IMR-90 (cell line): ENCODE data around the gene NEK11.

Source experiments
- CEBPB ChIP-seq: IDR thresholded peaks from 2 replicates; pipeline ENCODE4 v1.6.1; 2012; ENCODE audit warnings: low read depth, low read length, improper control_type of control experiment
- FOS ChIP-seq: fragments of 150-350 bp; IDR thresholded peaks from 2 replicates; pipeline ENCODE4 v1.6.1; 2016; ENCODE audit warnings: low read depth, low read length
- MAFK ChIP-seq: IDR thresholded peaks from 2 replicates; pipeline ENCODE4 v1.6.1; 2012; ENCODE audit warnings: low read depth, low read length, improper control_type of control experiment
- RAD21 ChIP-seq: IDR thresholded peaks from 2 replicates; pipeline ENCODE4 v1.6.1; 2012; ENCODE audit warnings: low read length, improper control_type of control experiment
- SMC3 ChIP-seq: fragments of 150-350 bp; IDR thresholded peaks from 2 replicates; pipeline ENCODE4 v1.6.1; 2016; ENCODE audit warnings: low read depth, mild to moderate bottlenecking, antibody characterized with exemption, low read length, moderate library complexity
- TF ChIP-seq, protein P1 (sequence below): conservative IDR thresholded peaks from 2 replicates; pipeline ENCODE4 v1.5.1; 2012; ENCODE audit warnings: mild to moderate bottlenecking, low read depth, low read length, improper control_type of control experiment

GRCh38 chr3:131140891-131141290 is 114.2 kb downstream of the NEK11 start:
- TF ChIP-seq, protein P1, sequence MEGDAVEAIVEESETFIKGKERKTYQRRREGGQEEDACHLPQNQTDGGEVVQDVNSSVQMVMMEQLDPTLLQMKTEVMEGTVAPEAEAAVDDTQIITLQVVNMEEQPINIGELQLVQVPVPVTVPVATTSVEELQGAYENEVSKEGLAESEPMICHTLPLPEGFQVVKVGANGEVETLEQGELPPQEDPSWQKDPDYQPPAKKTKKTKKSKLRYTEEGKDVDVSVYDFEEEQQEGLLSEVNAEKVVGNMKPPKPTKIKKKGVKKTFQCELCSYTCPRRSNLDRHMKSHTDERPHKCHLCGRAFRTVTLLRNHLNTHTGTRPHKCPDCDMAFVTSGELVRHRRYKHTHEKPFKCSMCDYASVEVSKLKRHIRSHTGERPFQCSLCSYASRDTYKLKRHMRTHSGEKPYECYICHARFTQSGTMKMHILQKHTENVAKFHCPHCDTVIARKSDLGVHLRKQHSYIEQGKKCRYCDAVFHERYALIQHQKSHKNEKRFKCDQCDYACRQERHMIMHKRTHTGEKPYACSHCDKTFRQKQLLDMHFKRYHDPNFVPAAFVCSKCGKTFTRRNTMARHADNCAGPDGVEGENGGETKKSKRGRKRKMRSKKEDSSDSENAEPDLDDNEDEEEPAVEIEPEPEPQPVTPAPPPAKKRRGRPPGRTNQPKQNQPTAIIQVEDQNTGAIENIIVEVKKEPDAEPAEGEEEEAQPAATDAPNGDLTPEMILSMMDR: no peak
- TF ChIP-seq CEBPB (no peak), SMC3 (no peak), RAD21 (no peak), MAFK (no peak), FOS (no peak)
